ENCODE results near the gene TMEM132C.
"Not testable (repeated sequence)": the region's sequence is repeated elsewhere in the genome, so short reads cannot be mapped to it uniquely, and the experiment has no call there.

TMEM132C gene

GRCh38 chr12:128573907-128574306 lies 306.9 kb downstream of the TMEM132C start:
- DNase-seq = no peak

- DNase-seq = no peak
Measured at GRCh38 chr12:128578045-128578444, 311.1 kb downstream of the TMEM132C start.

- no peak for DNase-seq
Measured at GRCh38 chr12:128581321-128581761, 314.4 kb downstream of the TMEM132C start.

GRCh38 chr12:128583453-128583852 lies 316.5 kb downstream of the TMEM132C start:
- DNase-seq = no peak

GRCh38 chr12:128586451-128587029 lies 319.6 kb downstream of the TMEM132C start:
- DNase-seq = no peak

- DNase-seq = no peak
Measured at GRCh38 chr12:128587918-128588317, 320.9 kb downstream of the TMEM132C start.

GRCh38 chr12:128592220-128592744 lies 325.3 kb downstream of the TMEM132C start:
- no peak for DNase-seq

- no peak for DNase-seq
Measured at GRCh38 chr12:128594521-128594920, 327.6 kb downstream of the TMEM132C start.

GRCh38 chr12:128595609-128596008 lies 328.6 kb downstream of the TMEM132C start:
- DNase-seq = no peak

GRCh38 chr12:128600886-128601285 lies 333.9 kb downstream of the TMEM132C start:
- no peak for DNase-seq

GRCh38 chr12:128603573-128604115 lies 336.7 kb downstream of the TMEM132C start:
- DNase-seq = no peak

- not testable (repeated sequence) for DNase-seq
Measured at GRCh38 chr12:128604219-128604618, 337.2 kb downstream of the TMEM132C start.

GRCh38 chr12:128606051-128606450 lies 339.1 kb downstream of the TMEM132C start:
- no peak for DNase-seq

- no peak for DNase-seq
Measured at GRCh38 chr12:128606538-128606937, 339.6 kb downstream of the TMEM132C start.

GRCh38 chr12:128606970-128607369 lies 340.0 kb downstream of the TMEM132C start:
- no peak for DNase-seq

GRCh38 chr12:128607641-128608040 lies 340.7 kb downstream of the TMEM132C start:
- no peak for DNase-seq

- DNase-seq = no peak
Measured at GRCh38 chr12:128609861-128610260, 342.9 kb downstream of the TMEM132C start.

GRCh38 chr12:128611736-128612135 lies 344.8 kb downstream of the TMEM132C start:
- no peak for DNase-seq

- DNase-seq = no peak
Measured at GRCh38 chr12:128612150-128612850, 345.3 kb downstream of the TMEM132C start.

GRCh38 chr12:128613837-128614590 lies 347.0 kb downstream of the TMEM132C start:
- DNase-seq = no peak

GRCh38 chr12:128617304-128617833 lies 350.4 kb downstream of the TMEM132C start:
- DNase-seq = no peak

- no peak for DNase-seq
Measured at GRCh38 chr12:128619263-128619662, 352.3 kb downstream of the TMEM132C start.

- no peak for DNase-seq
Measured at GRCh38 chr12:128621304-128621703, 354.3 kb downstream of the TMEM132C start.

Measured in NCI-H2171 treated with DMSO at 0.1 percent for 48 hours (cell line).